Natural killer cell treated with Interleukin-12 subunit alpha and Interleukin-12 subunit beta and Interleukin-15 and Interleukin-18, amount 100 ng/mL, for 72 hours (primary cell): ENCODE results near the gene PTPN1. TPM values are rescaled to one million over a fixed set of nuclear protein-coding genes. Genes with fewer than 3 reads are reported as not detected.
A peak's percentile ranks its signal among the peaks of the same experiment; 100 is the strongest.

Experiments used
- ATAC-seq, 2 donors: fragments of 150-1000 bp; cut with Tn5 transposase in 1 of 2; sonication (Bioruptor Pico), chemical (Tn5 transposase) in 1 of 2; 2 replicates each; pipeline ENCODE4 v1.10.0; 2021
- DNase-seq: peaks from one replicate; pipeline ENCODE4 v3.0.0; 2022; ENCODE audit warnings: low spot score
- H3K27ac Mint-ChIP-seq, 2 donors: 1 replicate in 1 of 2; 2 replicates in 1 of 2; pipeline ENCODE4 v1.8.0; 2022; ENCODE audit warnings: mixed read lengths in 2 of 2, mild to moderate bottlenecking in 1 of 2, moderate library complexity in 1 of 2
- H3K27me3 Mint-ChIP-seq, 2 donors: 1 replicate in 1 of 2; 2 replicates in 1 of 2; pipeline ENCODE4 v1.8.0; 2022; ENCODE audit warnings: mixed read lengths in 2 of 2
- H3K36me3 Mint-ChIP-seq: one replicate; pipeline ENCODE4 v1.8.0; 2022; ENCODE audit warnings: mixed read lengths
- H3K4me1 Mint-ChIP-seq, 2 donors: 1 replicate in 1 of 2; 2 replicates in 1 of 2; pipeline ENCODE4 v1.8.0; 2022; ENCODE audit warnings: low read depth in 2 of 2, mixed read lengths in 2 of 2, mild to moderate bottlenecking in 1 of 2
- H3K4me3 Mint-ChIP-seq: one replicate; pipeline ENCODE4 v1.8.0; 2022; ENCODE audit warnings: mixed read lengths
- H3K9me3 Mint-ChIP-seq: 2 replicates; pipeline ENCODE4 v1.8.0; 2022; ENCODE audit warnings: mixed read lengths
- total RNA-seq, 2 donors: library from RNA; stranded (reverse); gene quantifications; one replicate each; pipeline ENCODE4 v1.2.3, GENCODE V29; 2022

Gene PTPN1
- total RNA-seq, 2 donors from 2014 or later, result 74.3 to 105 TPM

DNA sequence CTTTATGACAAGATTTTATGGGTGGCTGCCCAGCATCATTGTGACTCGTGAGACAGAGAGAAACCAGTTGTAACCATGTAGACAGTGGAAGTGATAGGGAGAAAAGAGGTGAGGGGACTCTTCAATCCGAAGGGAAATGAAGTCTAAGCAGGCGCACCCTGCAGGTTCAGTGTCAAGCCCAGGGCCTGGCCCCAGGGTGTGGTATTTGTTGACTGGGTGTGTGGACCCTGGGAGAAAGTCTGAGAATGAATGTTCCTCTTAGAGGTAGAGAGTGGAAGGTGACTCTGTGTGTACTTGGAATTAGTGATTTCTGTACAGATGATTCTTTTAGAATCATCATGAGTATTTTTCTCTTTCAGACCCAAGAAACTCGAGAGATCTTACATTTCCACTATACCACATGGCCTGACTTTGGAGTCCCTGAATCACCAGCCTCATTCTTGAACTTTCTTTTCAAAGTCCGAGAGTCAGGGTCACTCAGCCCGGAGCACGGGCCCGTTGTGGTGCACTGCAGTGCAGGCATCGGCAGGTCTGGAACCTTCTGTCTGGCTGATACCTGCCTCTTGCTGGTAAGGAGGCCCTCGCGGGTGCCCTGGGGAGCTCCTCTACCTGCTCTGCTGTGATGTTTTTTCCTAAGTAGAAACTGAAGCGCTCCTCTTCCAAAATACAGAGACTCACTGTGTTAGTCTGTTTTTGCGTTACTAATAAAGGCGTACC lies 68.0 kb downstream of the PTPN1 start:
- Mint-ChIP-seq H3K9me3 (no peaks in the 10 kb centered on the region), H3K4me1 (peaks cover 8 to 21% of the 10 kb centered on the region in 2 donors), H3K4me3 (no peak overlapping the region), H3K36me3 (peaks cover 18% of the 10 kb centered on the region), H3K27ac (no peak overlapping the region), H3K27me3 (no peaks in the 10 kb centered on the region)
- DNase-seq, result no peak
- ATAC-seq, result no peak

DNA sequence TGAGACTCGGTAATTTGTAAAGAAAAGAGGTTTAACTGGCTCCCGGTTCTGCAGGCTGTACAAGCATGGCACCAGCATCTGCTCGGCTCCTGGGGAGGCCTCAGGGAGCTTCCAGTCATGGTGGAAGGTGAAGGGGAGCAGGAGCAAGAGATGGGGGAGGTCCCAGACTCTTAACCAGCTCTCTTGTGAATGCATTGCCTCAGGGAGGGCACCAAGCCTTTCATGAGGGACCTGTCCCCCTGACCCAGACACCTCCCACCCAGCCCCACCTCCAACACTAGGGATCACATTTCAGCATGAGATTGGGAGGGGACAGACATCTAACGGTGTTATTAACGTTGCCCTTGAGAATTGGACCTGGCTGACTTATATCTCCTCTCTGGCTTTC lies 68.6 kb downstream of the PTPN1 start:
- DNase-seq (no peak), ATAC-seq (no peak)
- H3K4me1 Mint-ChIP-seq, result peaks cover 5 to 22% of the 10 kb centered on the region in 2 donors
- H3K27ac Mint-ChIP-seq, result no peak overlapping the region
- no peak overlapping the region for H3K4me3 Mint-ChIP-seq
- H3K36me3 Mint-ChIP-seq, result peaks cover 22% of the 10 kb centered on the region
- H3K9me3 Mint-ChIP-seq, result no peaks in the 10 kb centered on the region
- H3K27me3 Mint-ChIP-seq, result no peaks in the 10 kb centered on the region

DNA sequence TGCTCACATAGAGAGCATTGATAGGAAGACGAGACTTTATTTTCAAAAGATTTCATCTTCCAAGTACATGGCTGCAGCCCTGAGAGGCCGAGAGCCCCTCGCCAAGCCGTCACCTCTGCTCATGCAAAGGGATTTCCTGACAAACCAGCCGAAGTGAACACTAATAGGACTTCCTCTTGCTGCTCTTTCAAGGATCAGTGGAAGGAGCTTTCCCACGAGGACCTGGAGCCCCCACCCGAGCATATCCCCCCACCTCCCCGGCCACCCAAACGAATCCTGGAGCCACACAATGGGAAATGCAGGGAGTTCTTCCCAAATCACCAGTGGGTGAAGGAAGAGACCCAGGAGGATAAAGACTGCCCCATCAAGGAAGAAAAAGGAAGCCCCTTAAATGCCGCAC lies 69.3 kb downstream of the PTPN1 start:
- Mint-ChIP-seq H3K27me3 (no peaks in the 10 kb centered on the region), H3K4me1 (peaks cover 5 to 19% of the 10 kb centered on the region in 2 donors), H3K4me3 (no peak overlapping the region), H3K9me3 (no peaks in the 10 kb centered on the region), H3K27ac (no peak overlapping the region), H3K36me3 (peaks cover 22% of the 10 kb centered on the region)
- DNase-seq (no peak), ATAC-seq (no peak)

DNA sequence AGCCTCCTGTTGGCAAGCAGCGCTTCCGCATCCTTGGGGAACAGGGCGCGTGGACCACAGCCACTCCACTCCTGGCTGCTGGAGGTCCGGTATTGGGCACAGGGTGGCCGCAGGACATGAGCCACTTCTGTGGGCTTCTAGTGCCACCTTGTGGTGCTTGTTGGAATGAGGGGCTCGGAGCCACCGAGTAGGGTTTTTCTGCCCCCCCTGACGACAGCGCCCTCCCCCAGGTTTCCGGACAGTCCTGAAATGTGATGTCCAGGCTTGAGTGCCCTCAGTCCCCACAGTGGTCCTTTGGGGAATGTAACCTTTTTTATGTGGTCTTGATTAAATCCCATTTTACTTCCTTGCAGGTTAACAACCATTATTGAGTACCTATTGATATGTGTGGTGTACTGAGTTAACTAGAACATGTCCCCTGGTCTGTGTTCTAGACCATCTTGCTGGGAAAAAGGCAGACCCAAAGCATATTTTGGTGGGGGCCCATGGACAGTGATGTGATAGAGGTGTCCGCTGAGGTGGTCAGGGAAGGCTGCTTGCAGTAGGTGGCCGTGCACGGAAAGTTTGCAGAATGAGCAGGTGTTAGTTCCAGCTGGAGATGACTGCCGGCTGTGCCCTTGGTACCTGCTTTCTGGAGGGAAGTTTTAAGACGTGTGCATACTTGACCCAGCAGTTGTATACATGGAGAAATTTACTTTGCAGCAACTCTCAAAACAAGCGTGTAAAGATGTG lies 70.0 kb downstream of the PTPN1 start:
- peaks cover 22% of the 10 kb centered on the region for H3K36me3 Mint-ChIP-seq
- no peak overlapping the region for H3K4me3 Mint-ChIP-seq
- H3K27me3 Mint-ChIP-seq, result no peaks in the 10 kb centered on the region
- H3K4me1 Mint-ChIP-seq, result peaks cover 5 to 16% of the 10 kb centered on the region in 2 donors
- ATAC-seq, result peak; percentile 56 to 64
- DNase-seq, result no peak
- H3K27ac Mint-ChIP-seq, result no peak overlapping the region
- no peaks in the 10 kb centered on the region for H3K9me3 Mint-ChIP-seq

DNA sequence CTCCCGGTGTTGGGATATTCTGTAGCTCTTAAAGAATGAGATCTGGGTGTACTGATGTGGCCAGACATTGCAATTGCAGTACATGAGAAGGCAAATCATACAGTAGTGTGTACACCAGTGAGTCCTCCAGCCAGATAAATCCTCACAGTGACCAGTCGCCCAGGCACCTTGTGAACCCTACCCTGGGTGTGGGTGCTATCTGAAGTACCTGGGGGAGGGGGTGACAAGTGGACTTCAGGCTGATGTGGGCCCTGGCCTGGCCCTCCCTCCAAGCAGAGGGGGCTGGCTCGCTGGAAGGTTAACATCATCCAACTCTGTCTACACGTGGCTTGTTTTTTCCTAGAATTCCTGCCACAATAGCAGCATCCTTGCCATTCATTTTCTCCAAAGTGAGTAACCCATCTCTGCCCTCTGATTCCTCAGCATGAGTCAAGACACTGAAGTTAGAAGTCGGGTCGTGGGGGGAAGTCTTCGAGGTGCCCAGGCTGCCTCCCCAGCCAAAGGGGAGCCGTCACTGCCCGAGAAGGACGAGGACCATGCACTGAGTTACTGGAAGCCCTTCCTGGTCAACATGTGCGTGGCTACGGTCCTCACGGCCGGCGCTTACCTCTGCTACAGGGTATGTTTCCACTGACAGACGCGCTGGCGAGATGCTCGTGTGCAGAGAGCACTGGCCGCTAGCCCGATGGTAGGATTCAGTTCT lies 70.8 kb downstream of the PTPN1 start:
- Mint-ChIP-seq H3K27me3 (no peaks in the 10 kb centered on the region), H3K36me3 (peaks cover 20% of the 10 kb centered on the region), H3K27ac (no peak overlapping the region), H3K4me3 (no peak overlapping the region), H3K4me1 (peaks cover 5 to 10% of the 10 kb centered on the region in 2 donors), H3K9me3 (no peaks in the 10 kb centered on the region)
- ATAC-seq, result no peak
- DNase-seq, result no peak

DNA sequence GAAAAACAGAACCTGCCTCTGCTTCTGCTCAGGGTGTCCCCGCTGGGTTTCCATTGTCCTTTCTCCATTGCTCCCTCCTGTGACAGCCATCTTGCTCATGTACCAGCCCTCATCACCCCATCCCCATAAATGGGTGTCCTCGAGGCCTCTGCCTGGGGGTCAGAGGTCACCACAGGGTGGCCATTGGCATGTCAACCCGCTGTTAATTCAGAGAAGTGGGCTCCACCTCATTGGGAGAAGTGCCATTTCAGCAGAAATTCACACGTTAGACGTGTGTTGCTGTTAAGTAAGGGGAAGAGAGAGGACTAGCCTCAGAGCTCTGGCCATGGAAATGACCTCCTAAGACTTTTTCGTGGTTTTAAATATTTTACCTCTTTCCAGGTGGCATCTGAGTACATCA lies 71.9 kb downstream of the PTPN1 start:
- H3K36me3 Mint-ChIP-seq, result peaks cover 18% of the 10 kb centered on the region
- no peaks in the 10 kb centered on the region for H3K9me3 Mint-ChIP-seq
- DNase-seq (no peak), ATAC-seq (no peak)
- H3K27ac Mint-ChIP-seq, result no peak overlapping the region
- H3K4me1 Mint-ChIP-seq, result peaks cover 5 to 9% of the 10 kb centered on the region in 2 donors
- no peak overlapping the region for H3K4me3 Mint-ChIP-seq
- H3K27me3 Mint-ChIP-seq, result no peaks in the 10 kb centered on the region

DNA sequence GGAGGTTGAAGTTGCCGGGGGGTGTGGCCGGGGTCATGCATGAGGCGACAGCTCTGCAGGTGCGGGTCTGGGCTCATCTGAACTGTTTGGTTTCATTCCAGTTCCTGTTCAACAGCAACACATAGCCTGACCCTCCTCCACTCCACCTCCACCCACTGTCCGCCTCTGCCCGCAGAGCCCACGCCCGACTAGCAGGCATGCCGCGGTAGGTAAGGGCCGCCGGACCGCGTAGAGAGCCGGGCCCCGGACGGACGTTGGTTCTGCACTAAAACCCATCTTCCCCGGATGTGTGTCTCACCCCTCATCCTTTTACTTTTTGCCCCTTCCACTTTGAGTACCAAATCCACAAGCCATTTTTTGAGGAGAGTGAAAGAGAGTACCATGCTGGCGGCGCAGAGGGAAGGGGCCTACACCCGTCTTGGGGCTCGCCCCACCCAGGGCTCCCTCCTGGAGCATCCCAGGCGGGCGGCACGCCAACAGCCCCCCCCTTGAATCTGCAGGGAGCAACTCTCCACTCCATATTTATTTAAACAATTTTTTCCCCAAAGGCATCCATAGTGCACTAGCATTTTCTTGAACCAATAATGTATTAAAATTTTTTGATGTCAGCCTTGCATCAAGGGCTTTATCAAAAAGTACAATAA lies 72.5 kb downstream of the PTPN1 start:
- ATAC-seq, result no peak
- Mint-ChIP-seq H3K36me3 (peaks cover 18% of the 10 kb centered on the region), H3K27ac (no peak overlapping the region), H3K4me1 (peaks cover 5 to 9% of the 10 kb centered on the region in 2 donors), H3K27me3 (no peaks in the 10 kb centered on the region), H3K4me3 (no peak overlapping the region), H3K9me3 (no peaks in the 10 kb centered on the region)
- no peak for DNase-seq

DNA sequence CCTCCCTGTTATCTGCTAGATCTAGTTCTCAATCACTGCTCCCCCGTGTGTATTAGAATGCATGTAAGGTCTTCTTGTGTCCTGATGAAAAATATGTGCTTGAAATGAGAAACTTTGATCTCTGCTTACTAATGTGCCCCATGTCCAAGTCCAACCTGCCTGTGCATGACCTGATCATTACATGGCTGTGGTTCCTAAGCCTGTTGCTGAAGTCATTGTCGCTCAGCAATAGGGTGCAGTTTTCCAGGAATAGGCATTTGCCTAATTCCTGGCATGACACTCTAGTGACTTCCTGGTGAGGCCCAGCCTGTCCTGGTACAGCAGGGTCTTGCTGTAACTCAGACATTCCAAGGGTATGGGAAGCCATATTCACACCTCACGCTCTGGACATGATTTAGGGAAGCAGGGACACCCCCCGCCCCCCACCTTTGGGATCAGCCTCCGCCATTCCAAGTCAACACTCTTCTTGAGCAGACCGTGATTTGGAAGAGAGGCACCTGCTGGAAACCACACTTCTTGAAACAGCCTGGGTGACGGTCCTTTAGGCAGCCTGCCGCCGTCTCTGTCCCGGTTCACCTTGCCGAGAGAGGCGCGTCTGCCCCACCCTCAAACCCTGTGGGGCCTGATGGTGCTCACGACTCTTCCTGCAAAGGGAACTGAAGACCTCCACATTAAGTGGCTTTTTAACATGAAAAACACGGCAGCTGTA lies 73.4 kb downstream of the PTPN1 start:
- DNase-seq (no peak), ATAC-seq (no peak)
- Mint-ChIP-seq H3K36me3 (peaks cover 18% of the 10 kb centered on the region), H3K4me3 (no peak overlapping the region), H3K27ac (no peak overlapping the region), H3K27me3 (no peaks in the 10 kb centered on the region), H3K4me1 (peaks cover 5 to 14% of the 10 kb centered on the region in 2 donors), H3K9me3 (no peaks in the 10 kb centered on the region)

DNA sequence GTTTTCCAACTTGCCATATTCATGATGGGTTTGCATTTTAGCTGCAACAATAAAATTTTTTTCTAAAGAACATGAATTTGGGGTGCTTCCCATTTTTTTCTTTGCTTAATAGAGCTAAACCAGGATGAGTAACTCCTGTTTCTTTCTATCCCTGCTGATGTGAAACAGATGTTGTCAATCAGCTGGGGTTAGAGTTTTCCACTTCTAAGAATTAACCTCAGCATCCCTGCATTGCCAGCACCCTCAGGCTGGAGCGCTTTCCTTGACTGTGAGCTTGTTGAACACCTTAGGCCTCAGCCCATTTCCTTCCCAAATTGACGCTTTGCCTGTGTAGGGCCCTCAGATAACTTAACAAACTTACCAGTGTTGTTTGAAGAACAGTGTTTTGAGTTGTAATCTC lies 74.5 kb downstream of the PTPN1 start:
- peaks cover 13% of the 10 kb centered on the region for H3K36me3 Mint-ChIP-seq
- H3K27me3 Mint-ChIP-seq, result no peaks in the 10 kb centered on the region
- H3K27ac Mint-ChIP-seq, result no peak overlapping the region
- ATAC-seq, result no peak
- H3K4me3 Mint-ChIP-seq, result no peak overlapping the region
- H3K4me1 Mint-ChIP-seq, result peaks cover 5 to 14% of the 10 kb centered on the region in 2 donors
- no peaks in the 10 kb centered on the region for H3K9me3 Mint-ChIP-seq
- no peak for DNase-seq

DNA sequence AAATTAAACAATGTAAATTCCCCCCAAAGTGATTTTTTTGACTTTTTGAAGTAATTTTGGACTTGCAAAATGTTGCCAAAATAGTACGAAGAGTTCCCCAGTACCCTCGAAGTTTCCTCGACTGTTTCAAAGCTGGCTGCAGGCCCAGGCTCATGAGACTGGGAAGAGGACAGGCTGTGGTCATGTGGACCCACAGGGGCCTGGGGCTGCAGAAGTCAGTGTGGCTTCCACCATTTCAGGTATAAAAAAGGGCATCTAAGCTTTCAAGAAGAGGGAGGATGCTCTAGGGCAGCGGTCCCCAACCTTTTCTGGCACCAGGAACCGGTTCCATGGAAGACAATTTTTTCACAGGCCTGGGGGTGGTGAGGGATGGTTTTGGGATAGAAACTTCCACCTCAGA lies 75.0 kb downstream of the PTPN1 start:
- Mint-ChIP-seq H3K27me3 (no peaks in the 10 kb centered on the region), H3K36me3 (peaks cover 12% of the 10 kb centered on the region), H3K9me3 (no peaks in the 10 kb centered on the region), H3K4me3 (no peak overlapping the region), H3K4me1 (peaks cover 3 to 12% of the 10 kb centered on the region in 2 donors), H3K27ac (no peak overlapping the region)
- ATAC-seq (no peak), DNase-seq (no peak)

DNA sequence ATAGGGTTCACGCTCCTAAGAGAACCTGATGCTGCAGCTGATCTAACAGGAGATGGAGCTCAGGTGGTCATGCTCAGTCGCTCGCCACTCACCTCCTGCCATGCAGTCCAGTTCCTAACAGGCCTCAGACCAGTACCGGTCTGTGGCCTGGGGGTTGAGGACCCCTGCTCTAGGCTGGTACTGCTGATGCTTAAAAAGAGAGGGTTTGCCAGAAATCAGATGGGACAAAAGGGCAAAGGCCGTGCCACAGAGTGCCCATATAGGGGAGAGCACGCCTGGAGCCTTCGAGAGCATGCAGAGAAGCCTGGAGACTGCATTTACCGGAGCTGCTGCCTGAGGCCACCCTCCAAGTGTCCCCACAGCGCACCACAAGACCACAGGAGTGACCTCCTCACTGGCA lies 75.5 kb downstream of the PTPN1 start:
- no peak for DNase-seq
- H3K27ac Mint-ChIP-seq, result no peak overlapping the region
- H3K4me3 Mint-ChIP-seq, result no peak overlapping the region
- no peaks in the 10 kb centered on the region for H3K27me3 Mint-ChIP-seq
- no peaks in the 10 kb centered on the region for H3K9me3 Mint-ChIP-seq
- ATAC-seq, result no peak
- H3K4me1 Mint-ChIP-seq, result peaks cover 0 to 9% of the 10 kb centered on the region in 2 donors
- H3K36me3 Mint-ChIP-seq, result peaks cover 7% of the 10 kb centered on the region

DNA sequence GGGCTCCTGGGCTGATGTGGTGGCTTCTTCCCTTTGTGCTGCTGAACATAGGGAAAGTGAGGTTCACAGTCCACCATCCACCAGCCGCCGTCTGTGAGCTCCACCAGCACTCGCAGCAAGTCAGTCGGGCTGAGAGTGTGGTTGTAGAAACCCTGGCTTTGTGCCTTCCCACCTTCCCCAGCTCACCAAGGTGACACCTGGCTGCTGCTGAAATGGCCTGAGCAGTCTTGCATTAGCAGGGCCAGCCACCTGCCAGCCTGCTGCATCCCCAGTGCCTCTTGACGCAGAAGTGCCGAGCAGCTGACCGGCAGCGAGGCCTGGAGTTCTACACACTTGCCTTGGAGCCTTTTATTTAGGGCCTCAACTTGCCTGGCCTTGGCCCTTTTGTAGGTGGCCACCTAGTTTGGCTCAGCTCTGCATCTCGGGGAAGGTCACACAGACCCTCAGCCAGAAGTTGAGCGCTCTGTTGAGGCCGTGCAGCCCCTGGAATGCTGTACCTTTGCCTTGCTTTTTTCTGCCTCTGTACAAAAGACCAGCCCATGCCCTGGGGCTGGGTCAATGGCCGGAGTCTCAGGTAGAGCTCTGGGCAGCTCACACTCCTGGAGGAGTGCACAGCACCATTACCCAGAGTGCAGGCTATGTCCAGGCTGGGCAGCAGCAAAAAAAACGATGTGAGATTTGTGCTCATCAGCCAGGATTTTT lies 76.5 kb downstream of the PTPN1 start:
- H3K4me3 Mint-ChIP-seq, result no peak overlapping the region
- no peak overlapping the region for H3K27ac Mint-ChIP-seq
- DNase-seq (no peak), ATAC-seq (peak in 1 of 2 donors; percentile 46)
- H3K4me1 Mint-ChIP-seq, result peaks cover 0 to 9% of the 10 kb centered on the region in 2 donors
- H3K9me3 Mint-ChIP-seq, result no peaks in the 10 kb centered on the region
- H3K36me3 Mint-ChIP-seq, result peaks cover 6% of the 10 kb centered on the region
- H3K27me3 Mint-ChIP-seq, result no peaks in the 10 kb centered on the region
